ENCODE measurements around the gene ZNF226. TPM values are rescaled to one million over a fixed set of nuclear protein-coding genes. Genes with fewer than 3 reads are reported as not detected.

The ZNF226 gene
- total and polyA plus RNA-seq, 2 of the 4 experiments (the other 2 are of a cell fraction): 14.0 to 15.7 TPM

DNA sequence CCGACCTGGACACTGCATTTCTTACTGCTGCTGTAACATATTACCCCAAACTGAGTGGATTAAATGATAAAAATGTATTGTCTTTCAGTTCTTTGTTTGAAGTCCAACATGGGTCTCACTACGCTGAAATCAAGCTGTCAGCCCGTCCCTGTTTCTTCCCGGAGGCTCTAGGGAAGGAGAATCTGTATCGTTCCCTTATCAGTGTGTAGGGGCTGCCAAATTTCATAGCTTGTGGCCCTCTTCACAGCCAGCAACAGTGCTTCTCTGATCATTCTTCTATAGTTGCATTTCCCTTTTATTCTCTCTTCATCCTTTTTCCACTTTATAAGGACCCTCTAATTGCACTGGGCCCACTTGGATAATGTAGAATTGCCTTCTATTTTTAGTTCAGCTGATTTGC lies 13.4 kb upstream of the ZNF226 start:
- no peak overlapping the region for H3K27ac ChIP-seq (ENCODE audit: insufficient read depth, low read length)
- intact Hi-C loops (cut with micrococcal nuclease): no loop called here
- no peak overlapping the region for H4K91ac ChIP-seq (ENCODE audit: insufficient read depth, low read depth, low read length)
- no peak overlapping the region for H3K9ac ChIP-seq (ENCODE audit: low read depth, low read length)
- dilution Hi-C loops (cut with HindIII; ENCODE audit: low sequenced_read_pairs, unreplicated experiment): no loop called here
- ChIA-PET POLR2A (ENCODE audit: unreplicated experiment) (no interaction called here), CTCF (interaction anchor here (0.6 kb wide), 1 partner anchor 1909 kb away, joined by 4 read pairs; no protein-coding TSS in a partner anchor)
- H4K20me1 ChIP-seq (ENCODE audit: insufficient read depth, low read length): no peaks in the 10 kb centered on the region
- H3K14ac ChIP-seq (replicated peaks; ENCODE audit: low read depth, low read length): no peak overlapping the region
- no peak overlapping the region for H3K4me3 ChIP-seq (ENCODE audit: insufficient read depth, low read depth, low read length)
- H2BK5ac ChIP-seq (ENCODE audit: low read depth, low read length, poor library complexity, severe bottlenecking): no peak overlapping the region
- no peaks in the 10 kb centered on the region for H3K4me1 ChIP-seq (ENCODE audit: control insufficient read depth, insufficient read depth, low read length)
- no peak overlapping the region for H4K5ac ChIP-seq (ENCODE audit: low read depth, low read length)
- H3K27me3 ChIP-seq (ENCODE audit: control insufficient read depth, insufficient read depth, low read length): no peaks in the 10 kb centered on the region
- no peak overlapping the region for H3K4ac ChIP-seq (ENCODE audit: low read depth, low read length)
- H2BK120ac ChIP-seq (ENCODE audit: low read depth, low read length): no peak overlapping the region
- no peak overlapping the region for H2BK20ac ChIP-seq (ENCODE audit: low read depth, low read length)
- no peak for DNase-seq
- no peaks in the 10 kb centered on the region for H3K79me1 ChIP-seq (ENCODE audit: low read depth in 1 of 2, low read length in 2 of 2)
- in situ Hi-C loops (cut with MboI; ENCODE audit: low sequenced_read_pairs): no loop called here
- no peak overlapping the region for H2BK15ac ChIP-seq (ENCODE audit: low read depth, low read length)
- no peak overlapping the region for H3K18ac ChIP-seq (ENCODE audit: low read depth, low read length)
- WGBS, 2 experiments (ENCODE audit: extremely low coverage in 2 of 2, insufficient read length in 1 of 2): no CpG with 5 or more reads among the region's 5 CpGs
- H3K36me3 ChIP-seq (ENCODE audit: control insufficient read depth, insufficient read depth, low read length): peaks cover 55% of the 10 kb centered on the region
- no peak overlapping the region for H3K4me2 ChIP-seq (ENCODE audit: low read depth, low read length)
- no peak overlapping the region for H3K56ac ChIP-seq (ENCODE audit: extremely low read depth, insufficient read depth, low read length)
- no peak for ATAC-seq (ENCODE audit: low read depth)
- H2AFZ ChIP-seq (replicated peaks; ENCODE audit: low read length, poor library complexity): no peak overlapping the region
- TF ChIP-seq MAZ (IDR thresholded peaks at IDR 0.05; ENCODE audit: borderline replicate concordance, low read depth, low read length) (no peak), NFE2L2 (IDR thresholded peaks at IDR 0.05; ENCODE audit: low read depth, low read length) (no peak)
- no peak overlapping the region for H2AK9ac ChIP-seq (replicated peaks; ENCODE audit: low read depth, low read length, poor library complexity)
- H3K23ac ChIP-seq (ENCODE audit: low read depth, low read length): no peak overlapping the region
- H2AK5ac ChIP-seq (ENCODE audit: low read depth, low read length): no peak overlapping the region
- H3K9me1 ChIP-seq (ENCODE audit: insufficient read depth, low read length): no peaks in the 10 kb centered on the region
- BruUV-seq (replicated peaks): no TSS peak
- H3K9me3 ChIP-seq (ENCODE audit: control insufficient read depth, insufficient read depth, low read length): peaks cover 12% of the 10 kb centered on the region
- no peak overlapping the region for H4K8ac ChIP-seq (ENCODE audit: low read depth in 2 of 2, low read length in 2 of 2)
